BE2C (cell line): ENCODE results near the gene FIG4.

Experiments
- DNase-seq: peaks from one replicate; pipeline ENCODE4 v3.0.0-alpha.2; 2020
- H3K27me3 ChIP-seq: fragments of 250-450 bp; sonication (Bioruptor Pico); 2 replicates; pipeline ENCODE4 v1.5.1; 2020; ENCODE audit warnings: mild to moderate bottlenecking
- H3K36me3 ChIP-seq: fragments of 250-450 bp; sonication (Bioruptor Pico); 2 replicates; pipeline ENCODE4 v1.5.1; 2020; ENCODE audit warnings: mild to moderate bottlenecking
- H3K4me1 ChIP-seq: fragments of 250-450 bp; sonication (Bioruptor Pico); 2 replicates; pipeline ENCODE4 v1.5.1; 2020
- H3K4me3 ChIP-seq: 2 replicates; pipeline ENCODE4 v1.5.1; 2011; ENCODE audit warnings: low read depth, low read length
- H3K9me3 ChIP-seq: fragments of 250-450 bp; sonication (Bioruptor Pico); 2 replicates; pipeline ENCODE4 v1.5.1; 2020
- CTCF ChIP-seq: IDR thresholded peaks from 2 replicates; pipeline ENCODE4 v1.5.1; 2012; ENCODE audit warnings: mild to moderate bottlenecking, low read depth, low read length

The FIG4 gene

GRCh38 chr6:109791301-109791700 lies 100.2 kb downstream of the FIG4 start:
- DNase-seq = no peak
- no peaks in the 10 kb centered on the region; the same call in 1 of the 2 replicates for H3K4me1 ChIP-seq
- H3K4me3 ChIP-seq = no peak overlapping the region
- H3K36me3 ChIP-seq = no peaks in the 10 kb centered on the region
- no peak for TF ChIP-seq CTCF
- no peaks in the 10 kb centered on the region for H3K9me3 ChIP-seq
- no peaks in the 10 kb centered on the region for H3K27me3 ChIP-seq

- Histone ChIP-seq H3K4me1 (no peaks in the 10 kb centered on the region; the same call in 1 of the 2 replicates), H3K9me3 (no peaks in the 10 kb centered on the region; the same call in 1 of the 2 replicates), H3K4me3 (no peak overlapping the region), H3K27me3 (no peaks in the 10 kb centered on the region), H3K36me3 (no peaks in the 10 kb centered on the region)
- DNase-seq = no peak
- no peak for TF ChIP-seq CTCF
Measured at GRCh38 chr6:109793021-109793420, 101.9 kb downstream of the FIG4 start.

- Histone ChIP-seq H3K4me1 (no peaks in the 10 kb centered on the region; the same call in 1 of the 2 replicates), H3K36me3 (no peaks in the 10 kb centered on the region), H3K9me3 (no peaks in the 10 kb centered on the region; the same call in 1 of the 2 replicates), H3K27me3 (no peaks in the 10 kb centered on the region), H3K4me3 (no peak overlapping the region)
- no peak for TF ChIP-seq CTCF
- DNase-seq = no peak
Measured at GRCh38 chr6:109793792-109794191, 102.7 kb downstream of the FIG4 start.

GRCh38 chr6:109794201-109794923 lies 103.3 kb downstream of the FIG4 start:
- no peaks in the 10 kb centered on the region; the same call in 1 of the 2 replicates for H3K4me1 ChIP-seq
- no peak for TF ChIP-seq CTCF
- H3K36me3 ChIP-seq = no peaks in the 10 kb centered on the region
- no peak overlapping the region for H3K4me3 ChIP-seq
- no peaks in the 10 kb centered on the region for H3K27me3 ChIP-seq
- no peaks in the 10 kb centered on the region; the same call in 1 of the 2 replicates for H3K9me3 ChIP-seq
- DNase-seq = no peak

GRCh38 chr6:109795994-109796555 lies 105.0 kb downstream of the FIG4 start:
- no peaks in the 10 kb centered on the region for H3K36me3 ChIP-seq
- H3K27me3 ChIP-seq = no peaks in the 10 kb centered on the region
- DNase-seq = no peak
- TF ChIP-seq CTCF = no peak
- no peak overlapping the region for H3K4me3 ChIP-seq
- no peaks in the 10 kb centered on the region; the same call in 1 of the 2 replicates for H3K4me1 ChIP-seq
- H3K9me3 ChIP-seq = no peaks in the 10 kb centered on the region; the same call in 1 of the 2 replicates

- H3K36me3 ChIP-seq = no peaks in the 10 kb centered on the region
- no peak for TF ChIP-seq CTCF
Measured at GRCh38 chr6:109799129-109799528, 108.0 kb downstream of the FIG4 start.

More at GRCh38 chr6:109799129-109799528, 108.0 kb downstream of the FIG4 start:
- H3K4me1 ChIP-seq = no peaks in the 10 kb centered on the region; the same call in 1 of the 2 replicates
- H3K4me3 ChIP-seq = no peak overlapping the region
- no peaks in the 10 kb centered on the region for H3K27me3 ChIP-seq
- no peaks in the 10 kb centered on the region; the same call in 1 of the 2 replicates for H3K9me3 ChIP-seq
- no peak for DNase-seq
